T47D (cell line): ENCODE measurements around the gene ZNRD2.
"Not testable (repeated sequence)": the region's sequence is repeated elsewhere in the genome, so short reads cannot be mapped to it uniquely, and the experiment has no call there.

Experiments
- DNase-seq, 2 experiments: peaks; one replicate each; pipeline versions ENCODE4 v3.0.0 to v3.0.0-alpha.2; 2011 to 2012; ENCODE audit warnings: low read depth in 1 of 2, low spot score in 1 of 2
- JUND ChIP-seq: IDR thresholded peaks from 2 replicates; pipeline ENCODE4 v1.6.1; 2012; ENCODE audit warnings: low read depth
- in situ Hi-C: cut with HindIII; loops from 2 replicates; pipeline ENCODE4 v1.10.0; 2016; ENCODE audit warnings: low sequenced_read_pairs, low pct_unique_long_range_greater_than_20kb

Gene ZNRD2, protein sequence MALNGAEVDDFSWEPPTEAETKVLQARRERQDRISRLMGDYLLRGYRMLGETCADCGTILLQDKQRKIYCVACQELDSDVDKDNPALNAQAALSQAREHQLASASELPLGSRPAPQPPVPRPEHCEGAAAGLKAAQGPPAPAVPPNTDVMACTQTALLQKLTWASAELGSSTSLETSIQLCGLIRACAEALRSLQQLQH

DNA sequence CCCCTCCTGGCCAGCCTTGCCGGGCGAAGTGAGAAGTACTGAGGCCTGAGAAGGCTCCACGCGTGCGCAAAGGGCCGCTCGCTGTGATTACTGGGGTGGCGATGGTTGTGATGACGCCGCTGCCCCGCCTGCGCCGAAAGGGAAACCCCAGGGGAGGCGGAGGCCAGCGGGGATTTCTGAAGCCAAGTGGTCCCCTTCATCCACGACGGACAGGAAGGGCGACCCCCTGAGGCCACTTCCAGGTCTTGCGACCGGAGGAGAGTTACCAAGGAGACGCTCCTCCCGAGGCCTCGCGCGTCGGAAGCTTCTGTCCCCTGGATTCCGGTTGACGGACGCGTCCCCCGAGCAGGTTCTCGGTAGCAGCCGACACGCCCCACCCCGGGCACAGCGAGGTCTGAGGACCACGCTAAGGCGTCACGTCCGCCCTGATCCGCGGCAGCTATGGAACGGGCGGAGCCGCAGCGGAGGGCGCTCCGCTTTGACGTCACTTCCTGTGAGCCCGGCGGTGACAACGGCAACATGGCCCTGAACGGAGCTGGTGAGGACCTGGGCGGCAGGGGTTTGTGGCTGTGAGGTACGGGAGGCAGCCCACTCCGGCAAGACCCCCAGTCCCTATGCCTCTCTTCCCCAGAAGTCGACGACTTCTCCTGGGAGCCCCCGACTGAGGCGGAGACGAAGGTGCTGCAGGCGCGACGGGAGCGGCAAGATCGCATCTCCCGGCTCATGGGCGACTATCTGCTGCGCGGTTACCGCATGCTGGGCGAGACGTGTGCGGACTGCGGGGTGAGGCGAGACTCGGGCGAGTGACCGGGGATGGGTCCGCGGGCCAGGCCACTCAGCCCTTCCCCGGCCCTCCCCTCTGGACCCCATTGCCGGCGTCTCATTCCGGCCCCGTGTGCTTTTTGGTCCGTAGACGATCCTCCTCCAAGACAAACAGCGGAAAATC lies at the start of gene ZNRD2:
TSS of gene ZNRD2 (plus strand) at position 505 of the 946 bp plus-strand sequence. CDS start at position 520, 15 bp downstream.
- peak; percentile 99 for DNase-seq
- in situ Hi-C loops, result no loop called here
- no peak for TF ChIP-seq JUND

DNA sequence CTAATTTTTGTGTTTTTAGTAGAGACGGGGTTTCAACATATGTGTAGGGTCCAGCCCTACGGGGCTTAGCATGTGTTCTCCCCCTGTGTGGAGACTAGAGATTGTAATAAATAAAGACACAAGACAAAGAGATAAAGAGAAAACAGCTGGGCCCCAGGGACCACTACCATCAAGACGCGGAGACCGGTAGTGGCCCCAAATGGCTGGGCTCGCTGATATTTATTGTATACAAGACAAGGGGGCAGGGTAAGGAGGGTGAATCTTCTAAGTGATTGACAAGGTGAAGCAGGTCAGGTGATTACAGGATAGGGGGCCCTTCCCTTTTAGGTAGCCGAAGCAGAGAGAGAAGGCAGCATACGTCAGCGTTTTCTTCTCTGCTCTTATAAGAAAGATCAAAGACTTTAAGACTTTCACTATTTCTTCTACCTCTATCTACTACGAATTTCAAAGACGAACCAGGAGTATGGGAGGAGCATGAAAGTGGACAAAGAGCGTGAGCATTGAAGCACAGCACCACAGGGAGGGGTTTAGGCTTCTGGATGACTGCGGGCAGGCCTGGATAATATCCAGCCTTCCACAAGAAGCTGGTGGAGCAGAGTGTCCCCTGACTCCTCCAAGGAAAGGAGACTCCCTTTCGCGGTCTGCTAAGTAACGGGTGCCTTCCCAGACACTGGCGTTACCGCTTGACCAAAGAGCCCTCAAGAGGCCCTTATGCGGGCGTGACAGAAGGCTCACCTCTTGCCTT lies 48.3 kb upstream of the ZNRD2 start:
- DNase-seq, in situ Hi-C loops: not testable (repeated sequence)

DNA sequence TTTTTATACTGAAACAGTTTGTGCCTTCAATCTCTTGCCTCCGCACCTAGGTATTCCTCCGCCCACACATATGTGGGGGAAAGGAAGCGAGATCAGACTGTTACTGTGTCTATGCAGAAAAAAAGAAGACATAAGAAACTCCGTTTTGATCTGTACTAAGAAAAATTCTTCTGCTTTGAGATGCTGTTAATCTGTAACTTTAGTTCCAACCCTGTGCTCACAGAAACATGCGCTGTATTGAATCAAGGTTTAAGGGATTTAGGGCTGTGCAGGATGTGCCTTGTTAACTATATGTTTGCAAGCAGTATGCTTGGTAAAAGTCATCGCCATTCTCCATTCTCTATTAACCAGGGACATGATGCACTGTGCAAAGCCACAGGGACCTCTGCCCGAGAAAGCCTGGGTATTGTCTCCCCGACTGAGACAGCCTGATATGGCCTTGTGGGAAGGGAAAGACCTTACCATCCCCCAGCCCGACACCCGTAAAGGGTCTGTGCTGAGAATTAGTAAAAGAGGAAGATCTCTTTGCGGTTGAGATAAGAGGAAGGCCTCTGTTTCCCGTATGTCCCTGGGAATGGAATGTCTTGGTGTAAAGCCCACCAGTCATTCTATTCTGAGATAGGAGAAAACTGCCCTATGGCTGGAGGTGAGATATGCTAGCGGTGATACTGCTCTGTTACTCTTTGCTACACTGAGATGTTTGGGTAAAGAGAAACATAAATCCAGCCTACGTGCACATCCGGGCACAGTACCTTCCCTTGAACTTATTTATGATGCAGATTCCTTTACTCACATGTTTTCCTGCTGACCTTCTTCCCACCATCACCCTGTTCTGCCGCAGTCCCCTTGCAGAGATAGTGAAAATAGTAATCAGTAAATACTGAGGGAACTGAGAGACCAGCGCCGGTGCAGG lies 47.3 kb upstream of the ZNRD2 start:
- DNase-seq, in situ Hi-C loops: not testable (repeated sequence)

DNA sequence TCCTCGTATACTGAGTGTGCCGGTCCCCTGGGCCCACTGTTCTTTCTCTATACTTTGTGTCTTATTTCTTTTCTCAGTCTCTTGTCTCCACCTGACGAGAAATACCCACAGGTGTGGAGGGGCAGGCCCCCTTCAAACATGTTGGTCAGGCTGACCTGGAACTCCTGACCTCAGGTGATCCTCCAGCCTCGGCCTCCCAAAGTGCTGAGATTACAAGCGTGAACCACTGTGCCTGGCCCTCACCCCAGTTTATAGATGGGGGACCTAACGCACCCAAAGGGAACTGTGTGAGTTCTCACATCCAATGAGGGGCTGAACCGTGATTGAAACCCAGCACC lies 46.7 kb upstream of the ZNRD2 start:
- in situ Hi-C loops, DNase-seq: not testable (repeated sequence)

DNA sequence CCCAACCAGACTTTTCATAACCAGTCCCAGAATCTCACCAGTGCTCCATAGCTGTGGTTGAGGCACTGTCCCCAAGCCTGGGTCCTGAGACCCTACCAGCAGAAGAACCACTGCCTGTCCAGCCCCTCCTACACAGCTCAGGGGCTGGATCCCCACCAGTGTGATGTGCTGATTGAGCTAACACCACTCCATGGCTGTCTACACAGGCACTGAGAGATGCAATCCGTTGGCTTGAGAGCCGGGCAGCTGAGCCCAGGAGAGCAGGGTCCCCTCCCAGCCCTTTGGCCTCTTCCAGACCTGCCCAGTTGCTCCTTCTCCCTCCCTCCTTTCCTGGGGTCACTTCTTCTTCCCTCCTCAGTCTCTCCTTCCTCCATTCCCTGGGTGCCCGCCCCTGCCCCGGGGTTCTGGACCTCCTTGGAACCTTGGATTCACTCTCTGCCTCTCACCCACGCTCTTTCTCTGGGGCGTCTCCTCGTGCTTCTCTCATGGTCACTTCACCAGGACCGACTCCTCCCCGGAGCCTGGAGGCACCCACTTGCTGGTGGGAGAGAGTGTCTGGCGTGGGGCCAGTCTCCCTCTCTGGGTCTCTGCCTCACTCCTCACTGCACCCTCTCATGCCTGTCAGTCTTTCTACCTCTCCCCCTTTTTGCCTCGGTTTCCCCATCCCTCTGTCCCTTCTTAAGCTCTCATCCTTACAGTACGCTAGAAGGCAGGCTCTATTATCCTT lies 46.1 kb upstream of the ZNRD2 start:
- DNase-seq, result no peak
- in situ Hi-C loops, result no loop called here
- no peak for TF ChIP-seq JUND

DNA sequence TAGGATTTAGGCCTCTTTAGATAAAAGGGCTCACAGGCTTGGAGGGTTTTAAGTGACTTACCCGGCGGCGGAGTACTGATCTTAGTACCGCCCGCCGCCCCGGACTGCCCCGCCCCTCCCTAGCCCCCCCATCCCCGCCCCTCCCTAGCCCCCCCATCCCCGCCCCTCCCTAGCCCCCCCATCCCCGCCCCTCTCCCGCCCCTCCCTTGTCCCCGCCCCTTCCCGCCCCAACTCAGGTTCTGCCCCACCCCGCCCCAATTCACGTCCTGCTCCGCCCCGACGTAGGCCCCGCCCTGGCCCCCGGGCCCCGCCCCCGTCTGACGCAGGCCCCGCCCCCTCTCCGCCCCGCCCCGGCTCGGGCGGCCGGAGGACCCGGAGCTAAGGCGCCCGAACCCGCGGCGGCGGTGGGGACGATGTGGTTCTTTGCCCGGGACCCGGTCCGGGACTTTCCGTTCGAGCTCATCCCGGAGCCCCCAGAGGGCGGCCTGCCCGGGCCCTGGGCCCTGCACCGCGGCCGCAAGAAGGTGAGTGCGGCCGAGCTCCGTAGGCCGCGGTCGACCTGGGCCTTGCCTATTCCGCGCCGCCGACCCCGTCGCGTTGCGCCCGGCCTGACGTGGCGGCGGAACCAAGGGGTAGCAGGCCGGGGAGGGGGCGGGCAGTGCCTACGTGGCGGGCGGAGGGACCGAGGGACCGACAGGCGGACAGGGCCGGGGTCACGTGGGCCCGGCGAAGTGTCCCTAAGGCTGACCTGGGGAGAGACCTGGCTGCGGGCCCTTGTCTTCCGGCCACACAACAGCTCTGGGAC lies 45.3 kb upstream of the ZNRD2 start, which contains the start of gene SCYL1:
TSS of gene SCYL1 (plus strand) at position 343 of the 805 bp plus-strand sequence. CDS start at position 414, 71 bp downstream.
- TF ChIP-seq JUND, result no peak
- peak; percentile 83 to 90 for DNase-seq
- in situ Hi-C loops, result no loop called here

DNA sequence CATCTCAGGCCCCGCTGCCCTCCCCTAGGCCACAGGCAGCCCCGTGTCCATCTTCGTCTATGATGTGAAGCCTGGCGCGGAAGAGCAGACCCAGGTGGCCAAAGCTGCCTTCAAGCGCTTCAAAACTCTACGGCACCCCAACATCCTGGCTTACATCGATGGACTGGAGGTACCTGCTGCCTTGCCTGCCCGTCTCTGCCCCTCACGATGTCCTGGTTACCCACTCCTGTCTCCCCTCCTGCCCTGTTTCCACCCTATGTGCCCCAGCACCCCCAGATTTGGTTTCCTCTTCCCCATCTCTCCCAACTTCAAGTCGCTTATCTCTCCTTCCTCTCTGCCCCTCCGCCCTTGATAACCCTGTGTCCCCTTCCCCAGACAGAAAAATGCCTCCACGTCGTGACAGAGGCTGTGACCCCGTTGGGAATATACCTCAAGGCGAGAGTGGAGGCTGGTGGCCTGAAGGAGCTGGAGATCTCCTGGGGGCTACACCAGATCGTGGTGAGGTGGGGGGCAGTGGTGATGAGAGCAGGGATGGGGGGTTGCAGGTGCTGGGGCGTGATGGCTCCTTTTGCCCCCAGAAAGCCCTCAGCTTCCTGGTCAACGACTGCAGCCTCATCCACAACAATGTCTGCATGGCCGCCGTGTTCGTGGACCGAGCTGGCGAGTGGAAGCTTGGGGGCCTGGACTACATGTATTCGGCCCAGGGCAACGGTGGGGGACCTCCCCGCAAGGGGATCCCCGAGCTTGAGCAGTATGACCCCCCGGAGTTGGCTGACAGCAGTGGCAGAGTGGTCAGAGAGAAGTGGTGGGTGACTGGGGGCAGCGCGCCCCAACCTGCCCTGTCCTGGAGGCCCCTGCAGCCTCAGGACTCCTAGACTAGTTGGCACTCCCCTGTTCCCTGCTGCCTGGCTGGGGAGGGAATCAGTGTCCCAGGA lies 44.5 kb upstream of the ZNRD2 start:
- in situ Hi-C loops, result no loop called here
- no peak for TF ChIP-seq JUND
- DNase-seq, result no peak

DNA sequence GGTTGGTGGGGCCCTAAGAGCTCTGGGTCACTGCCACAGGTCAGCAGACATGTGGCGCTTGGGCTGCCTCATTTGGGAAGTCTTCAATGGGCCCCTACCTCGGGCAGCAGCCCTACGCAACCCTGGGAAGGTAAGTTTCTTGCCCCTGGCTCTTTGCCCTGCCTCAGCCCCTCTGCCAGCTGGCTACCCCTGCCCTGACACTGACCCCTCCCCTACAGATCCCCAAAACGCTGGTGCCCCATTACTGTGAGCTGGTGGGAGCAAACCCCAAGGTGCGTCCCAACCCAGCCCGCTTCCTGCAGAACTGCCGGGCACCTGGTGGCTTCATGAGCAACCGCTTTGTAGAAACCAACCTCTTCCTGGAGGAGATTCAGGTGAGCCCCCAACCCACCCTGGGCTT lies 43.5 kb upstream of the ZNRD2 start:
- DNase-seq, result no peak
- in situ Hi-C loops, result no loop called here
- TF ChIP-seq JUND, result no peak

DNA sequence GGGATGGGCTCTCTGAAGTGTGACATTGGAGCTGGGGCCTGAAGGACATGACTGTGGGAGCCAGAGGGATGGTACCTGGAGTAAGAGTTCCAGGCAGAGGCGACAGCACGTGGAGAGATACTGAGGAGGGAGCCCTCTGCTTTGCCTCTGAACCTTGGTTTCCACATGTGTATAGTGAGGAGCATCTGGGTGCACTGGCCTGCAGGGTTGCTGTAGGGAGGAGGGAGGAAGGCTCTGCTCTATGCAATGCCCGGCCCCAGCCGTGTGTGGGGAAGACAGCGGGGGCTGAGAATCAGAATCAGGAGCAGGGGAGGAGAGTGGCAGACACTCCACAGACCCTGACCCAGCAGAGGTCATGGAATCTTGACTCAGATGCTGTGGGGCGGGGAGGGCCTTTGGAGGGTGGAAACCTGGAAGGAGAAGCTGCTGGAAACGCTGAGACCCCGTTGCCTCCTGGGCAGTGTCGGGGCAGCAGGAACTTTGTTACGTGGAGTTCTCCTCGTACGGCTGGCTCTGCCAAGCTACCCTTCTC lies 41.4 kb upstream of the ZNRD2 start:
- no peak for TF ChIP-seq JUND
- in situ Hi-C loops, result no loop called here
- no peak for DNase-seq
